GM19193 (cell line): ENCODE data around the gene CCNQ.

ENCODE experiments used
- POLR2A ChIP-seq: IDR thresholded peaks from 4 replicates; pipeline ENCODE4 v1.6.1; 2011; ENCODE audit not compliant: insufficient read depth, insufficient read length; ENCODE audit errors: extremely low read depth

CCNQ gene

GRCh38 chrX:153598541-153599191 is at the start of gene CCNQ:
CCNQ (minus strand) TSS chrX:153599139; CDS start chrX:153599073, 66 bp downstream.
- TF ChIP-seq POLR2A = peak; percentile 43

DNA sequence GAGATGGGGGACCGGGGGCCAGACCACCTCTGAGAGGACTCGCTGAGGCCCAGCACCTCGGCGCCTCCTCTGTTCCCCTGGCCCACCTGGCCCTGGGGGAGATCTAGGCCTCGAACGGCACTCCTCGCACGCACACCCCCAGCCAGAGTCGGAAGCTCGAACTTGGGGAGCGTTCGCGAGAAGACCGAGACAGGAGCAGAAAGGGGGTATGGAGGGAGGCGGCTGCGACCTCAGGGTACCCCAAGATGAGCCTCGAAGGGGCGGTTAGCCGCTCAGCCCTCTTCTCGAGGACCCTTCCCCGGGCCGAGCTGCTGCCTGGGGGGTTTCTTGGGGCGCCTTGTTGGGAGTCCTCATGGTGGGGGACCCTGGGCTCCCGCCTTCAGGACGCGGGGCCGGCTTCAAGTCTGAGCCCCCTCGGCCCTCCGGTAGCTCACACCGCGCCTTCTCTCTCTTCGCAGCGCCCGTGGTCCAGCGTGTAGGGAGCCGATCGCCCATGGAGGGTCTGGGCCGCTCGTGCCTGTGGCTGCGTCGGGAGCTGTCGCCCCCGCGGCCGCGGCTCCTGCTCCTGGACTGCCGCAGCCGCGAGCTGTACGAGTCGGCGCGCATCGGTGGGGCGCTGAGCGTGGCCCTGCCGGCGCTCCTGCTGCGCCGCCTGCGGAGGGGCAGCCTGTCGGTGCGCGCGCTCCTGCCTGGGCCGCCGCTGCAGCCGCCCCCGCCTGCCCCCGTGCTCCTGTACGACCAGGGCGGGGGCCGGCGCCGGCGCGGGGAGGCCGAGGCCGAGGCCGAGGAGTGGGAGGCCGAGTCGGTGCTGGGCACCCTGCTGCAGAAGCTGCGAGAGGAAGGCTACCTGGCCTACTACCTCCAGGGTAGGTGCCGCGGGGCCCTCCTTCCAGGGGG is 48.8 kb upstream of the CCNQ start:
- TF ChIP-seq POLR2A = no peak

GRCh38 chrX:153646620-153647373 is 47.9 kb upstream of the CCNQ start, which contains the start of gene DUSP9:
DUSP9 (plus strand) TSS chrX:153647203; CDS start chrX:153647954, 751 bp downstream.
- no peak for TF ChIP-seq POLR2A

DNA sequence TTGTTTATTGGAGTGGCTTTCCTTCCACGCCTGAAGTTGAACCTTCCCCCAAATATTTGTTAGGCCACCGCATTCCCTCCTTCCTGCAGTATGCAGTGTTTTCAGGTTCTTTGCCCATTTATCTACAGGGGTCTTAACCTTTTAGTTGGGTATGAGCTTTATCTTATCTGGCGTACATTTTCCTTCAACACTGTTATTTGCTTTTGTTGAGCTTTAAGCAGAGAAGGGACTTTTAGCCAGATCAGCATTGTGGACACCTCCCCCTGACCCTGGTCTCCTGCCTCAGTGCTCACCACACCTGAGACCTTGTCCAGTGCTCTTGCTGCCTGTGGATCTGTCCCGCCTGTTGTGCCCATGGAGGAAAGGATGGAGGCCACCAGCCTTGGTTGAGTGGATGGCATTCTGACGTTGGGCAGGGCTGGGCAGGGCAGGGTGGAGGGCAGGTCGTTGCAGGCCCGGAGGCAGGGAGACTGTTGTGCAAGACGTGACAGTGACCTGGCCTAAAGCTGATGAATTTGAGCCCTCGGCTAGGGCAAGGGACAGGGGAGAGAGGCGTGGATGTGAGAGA is 47.1 kb upstream of the CCNQ start:
- no peak for TF ChIP-seq POLR2A

DNA sequence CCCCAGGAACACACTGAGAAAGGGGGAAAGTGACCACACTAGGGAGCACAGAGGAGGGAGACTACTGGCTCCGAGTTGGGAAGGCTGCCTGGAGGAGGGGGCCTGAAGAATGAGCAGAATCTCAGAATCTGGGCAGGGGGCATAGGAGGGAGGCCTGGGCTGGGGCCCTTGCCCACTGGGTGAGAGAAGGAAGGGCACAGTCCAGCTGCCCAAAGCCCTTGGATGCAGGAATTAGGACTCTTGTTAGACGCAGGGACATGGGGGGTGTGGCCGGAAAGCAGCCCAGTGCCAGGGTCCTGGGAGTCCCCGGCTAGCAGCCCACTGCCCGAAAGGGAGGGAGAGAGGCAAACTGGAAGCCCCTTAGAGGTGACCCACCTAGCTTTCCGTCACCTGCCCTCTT is 46.2 kb upstream of the CCNQ start:
- no peak for TF ChIP-seq POLR2A

DNA sequence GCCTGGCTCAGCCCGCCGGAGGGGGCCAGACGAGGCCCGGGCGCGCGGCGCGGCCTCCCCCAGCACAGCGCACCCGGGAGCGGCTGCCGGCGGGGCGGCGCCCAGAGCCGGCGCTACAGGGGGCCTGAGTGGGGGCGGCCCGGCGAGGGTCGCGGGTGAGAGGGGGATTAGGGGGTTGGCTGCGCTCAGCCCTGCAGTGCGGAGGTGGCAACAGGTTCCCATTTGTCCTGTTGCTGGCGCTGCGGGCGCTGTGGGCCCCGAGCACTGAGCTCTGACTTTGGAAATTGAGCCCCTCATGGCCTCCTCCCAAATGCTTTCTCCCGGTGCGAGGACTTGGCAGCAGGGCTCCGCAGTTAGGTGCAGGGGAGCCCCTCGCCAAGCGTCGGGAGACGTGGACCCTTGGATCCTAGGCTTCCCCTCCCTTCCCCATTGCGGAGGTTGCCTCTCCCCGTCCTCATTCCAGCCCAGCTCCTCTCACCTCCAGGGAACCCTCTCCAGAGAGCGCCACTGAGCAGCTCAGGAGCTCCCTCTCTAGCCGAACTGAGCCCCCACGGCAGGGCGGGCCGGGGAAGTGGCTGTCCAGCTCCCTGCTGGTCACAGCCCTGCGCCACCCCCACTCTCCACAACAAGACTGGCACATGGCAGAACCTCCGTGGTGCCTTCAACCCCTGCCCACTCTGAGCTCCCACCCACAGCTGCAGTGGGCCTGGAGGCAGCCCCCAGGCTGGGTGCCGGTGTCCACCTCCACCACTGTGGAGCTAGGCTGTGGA is 45.6 kb upstream of the CCNQ start:
- TF ChIP-seq POLR2A = no peak

DNA sequence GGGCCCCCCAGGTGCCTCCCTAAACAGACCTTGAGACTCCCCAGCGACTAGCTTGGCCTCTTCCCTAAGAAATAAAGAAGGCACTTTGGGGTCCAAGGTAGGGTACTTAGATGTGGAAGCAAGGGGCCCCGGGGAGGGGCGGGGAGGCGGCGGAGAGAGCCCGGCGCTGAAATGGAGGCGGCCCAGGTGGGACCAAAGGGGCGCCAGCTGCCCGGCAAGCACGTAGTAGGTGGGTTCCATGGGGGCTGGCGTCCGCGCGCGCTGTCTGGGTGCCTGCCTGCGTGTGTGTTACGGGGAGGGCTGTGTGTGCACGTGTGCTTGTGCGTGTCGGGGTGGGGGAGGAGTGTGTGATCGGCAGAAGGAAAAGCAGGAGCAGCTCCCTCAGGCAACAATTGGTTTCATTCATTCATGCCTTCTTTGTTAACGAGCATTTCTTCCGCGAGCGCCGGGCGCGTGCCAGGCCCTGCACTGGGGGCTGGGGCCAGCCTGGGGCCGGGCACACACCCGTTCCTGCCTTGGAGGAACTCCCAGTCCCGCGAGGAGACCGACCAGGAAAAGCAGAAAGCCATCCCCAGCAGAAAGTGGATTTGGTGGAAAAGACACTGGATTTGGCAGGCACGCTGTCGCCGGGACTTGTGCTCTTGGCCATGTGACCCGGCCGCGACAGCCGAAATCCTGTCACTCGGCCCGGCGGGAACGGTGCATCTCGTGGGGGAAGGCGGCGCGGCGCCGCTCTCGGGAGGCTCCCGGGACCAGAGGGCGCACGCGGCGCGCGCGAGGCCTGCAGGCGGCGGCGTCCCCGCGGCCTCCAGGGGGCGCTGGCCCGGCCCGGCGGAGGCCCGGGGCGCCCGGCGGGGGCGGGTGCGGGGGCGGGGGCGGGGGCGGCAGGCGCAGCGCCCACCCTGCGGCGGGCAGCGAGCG is 44.8 kb upstream of the CCNQ start:
- no peak for TF ChIP-seq POLR2A

DNA sequence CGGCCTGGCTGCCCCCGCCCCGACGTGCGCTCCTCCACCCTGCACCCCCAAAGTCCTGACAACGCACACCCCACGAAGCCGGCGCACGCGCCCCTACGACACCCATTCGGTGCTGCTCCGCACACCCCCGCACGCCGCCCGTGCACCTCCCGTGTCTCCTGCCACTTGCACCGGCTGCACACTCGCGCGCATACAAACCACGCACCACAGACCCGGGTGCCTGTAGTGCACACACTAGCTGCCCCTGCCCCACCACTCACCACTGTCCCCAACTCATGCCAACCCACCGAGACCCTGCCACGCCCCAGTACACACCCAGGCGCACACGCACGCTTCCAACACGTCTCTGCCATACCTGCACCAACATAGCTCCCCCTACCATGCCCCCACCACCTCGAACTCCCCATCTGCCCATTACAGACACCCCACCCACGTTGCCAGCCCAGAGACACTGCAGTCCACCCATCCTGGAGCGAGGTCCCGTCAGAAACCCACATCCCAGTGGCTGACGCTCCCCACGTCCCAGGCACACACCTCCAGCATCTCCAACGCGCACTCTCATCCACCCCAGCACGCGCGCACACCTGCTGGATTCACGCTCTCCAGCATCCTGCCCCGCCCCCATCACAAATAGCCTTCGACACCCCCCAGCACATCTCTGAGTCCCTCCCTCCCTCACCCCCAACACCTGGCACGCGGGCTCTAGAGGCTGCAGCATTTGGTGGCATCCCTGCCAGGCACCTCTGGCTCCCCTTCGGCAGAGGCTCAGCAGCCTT is 43.9 kb upstream of the CCNQ start:
- TF ChIP-seq POLR2A = no peak

- no peak for TF ChIP-seq POLR2A
Observed at GRCh38 chrX:153642051-153642654, 43.2 kb upstream of the CCNQ start.

DNA sequence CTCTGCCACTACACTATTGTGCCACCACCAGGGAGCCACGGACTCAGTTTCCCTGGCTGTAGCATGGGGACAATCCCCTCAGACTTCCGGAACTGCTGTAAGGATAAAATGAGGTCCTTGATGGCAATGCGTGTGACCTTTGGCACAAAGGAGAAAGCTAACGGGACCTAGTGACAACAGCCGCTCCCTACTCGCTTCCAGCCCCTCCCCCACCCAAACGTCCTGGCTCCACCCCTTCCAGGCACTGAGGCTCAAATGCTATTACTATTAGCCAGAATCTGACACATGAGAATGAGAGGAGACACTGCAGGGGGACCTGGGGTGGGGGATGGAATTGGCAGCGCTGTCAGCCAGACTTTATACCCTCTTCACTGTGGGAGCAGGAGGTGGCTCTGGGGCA is 42.7 kb upstream of the CCNQ start:
- no peak for TF ChIP-seq POLR2A

DNA sequence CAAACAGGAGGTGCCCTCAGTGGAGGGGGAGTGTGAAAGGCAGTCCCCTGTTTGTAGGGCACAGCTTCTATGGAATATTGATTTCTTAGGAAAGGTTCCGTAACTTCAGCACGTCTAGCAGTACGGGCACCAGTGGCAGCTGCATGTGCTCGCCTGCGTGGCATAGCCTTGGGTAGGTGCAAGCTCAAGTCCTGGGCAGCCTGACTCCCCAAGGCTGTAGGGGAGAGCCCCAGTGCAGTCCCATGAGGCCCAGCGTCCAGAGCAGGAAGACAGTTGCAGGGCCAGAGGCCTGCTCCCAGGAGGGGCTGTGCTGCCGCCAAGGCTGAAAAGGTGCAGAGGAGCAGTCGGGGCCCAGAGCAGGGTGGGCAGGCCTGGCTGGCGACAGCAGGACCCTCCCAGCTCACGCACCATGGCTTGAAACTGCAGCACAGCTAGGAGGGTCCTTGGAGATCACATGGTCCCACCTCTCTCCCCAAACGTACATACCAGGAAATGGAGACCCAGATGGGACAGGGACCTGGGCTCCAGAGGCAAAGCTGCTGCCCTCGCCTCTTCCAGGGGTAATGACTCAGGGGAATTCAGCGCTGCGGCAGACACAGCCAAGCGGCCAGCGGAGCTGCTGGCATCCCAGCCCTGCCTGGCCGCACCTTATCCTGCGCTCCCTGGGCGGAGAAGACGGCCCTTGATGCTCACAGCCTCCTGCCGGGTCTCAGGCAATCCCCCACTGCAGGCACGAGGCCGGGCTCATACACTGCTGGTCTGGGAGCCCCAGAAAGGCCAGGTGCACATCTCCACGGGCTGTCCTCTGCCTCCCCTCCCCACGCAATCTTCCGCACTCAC is 42.0 kb upstream of the CCNQ start:
- no peak for TF ChIP-seq POLR2A
